ENCODE results near the gene SLX4IP. TPM values are rescaled to one million over a fixed set of nuclear protein-coding genes. Genes with fewer than 3 reads are reported as not detected.

SLX4IP gene
- total RNA-seq, 4 donors from 2014 or later = 1.3 to 3.0 (median 1.9) TPM

DNA sequence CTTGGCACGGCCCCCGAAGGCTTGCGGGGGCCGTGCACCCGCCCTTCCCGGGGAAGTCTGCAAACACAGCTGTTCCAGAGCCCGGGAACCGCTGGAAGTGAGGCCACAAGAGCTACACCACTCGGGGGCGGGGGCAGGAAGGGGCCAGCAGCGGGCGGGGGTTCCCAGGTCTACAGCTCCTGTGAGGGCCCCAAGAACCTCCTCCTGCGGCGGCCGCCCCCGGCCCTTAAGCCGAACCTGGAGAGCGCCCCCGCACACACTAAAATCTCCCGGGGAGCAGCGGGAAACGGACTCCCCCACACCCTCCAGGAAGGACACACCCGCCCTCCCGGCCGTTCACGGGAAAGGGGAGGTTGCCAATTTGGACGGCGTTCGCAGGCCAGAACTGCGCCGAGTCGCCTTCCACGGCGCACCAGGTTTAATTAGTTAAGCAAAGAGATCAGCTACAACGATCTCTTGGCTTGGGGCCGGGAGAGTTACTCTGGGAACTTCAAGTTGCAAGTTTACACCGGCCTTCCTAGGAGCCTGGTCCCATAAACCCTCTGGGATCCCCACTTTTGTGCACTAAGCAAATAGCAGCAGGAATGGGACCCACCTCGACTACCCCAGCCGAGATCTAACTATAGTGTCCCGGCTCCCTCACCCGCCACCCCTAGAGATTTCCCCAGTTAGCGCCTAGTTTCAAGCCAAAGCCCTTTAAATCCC is 237.0 kb downstream of the SLX4IP start:
- H3K36me3 ChIP-seq = peaks cover 0 to 15% of the 10 kb centered on the region in 2 donors
- ATAC-seq = peak; percentile 21
- TF ChIP-seq POLR2AphosphoS5 (IDR thresholded peaks at IDR 0.05) (peak; percentile 48), POLR2A (IDR thresholded peaks at IDR 0.05) (no peak)
- peak overlapping the region; percentile 58 to 89 for H3K4me3 ChIP-seq
- peaks cover 0 to 73% (median 0%) of the 10 kb centered on the region in 3 donors for H3K4me1 ChIP-seq
- H3K9me3 ChIP-seq = no peaks in the 10 kb centered on the region
- WGBS, 2 donors (ENCODE audit: low coverage in 1 of 2) = 0% methylated on average over 1 to 5 of the region's 42 CpGs
- peak overlapping the region; percentile 31 to 99 (median 96) for H3K27ac ChIP-seq
- H3K27me3 ChIP-seq = peaks cover 8% of the 10 kb centered on the region

DNA sequence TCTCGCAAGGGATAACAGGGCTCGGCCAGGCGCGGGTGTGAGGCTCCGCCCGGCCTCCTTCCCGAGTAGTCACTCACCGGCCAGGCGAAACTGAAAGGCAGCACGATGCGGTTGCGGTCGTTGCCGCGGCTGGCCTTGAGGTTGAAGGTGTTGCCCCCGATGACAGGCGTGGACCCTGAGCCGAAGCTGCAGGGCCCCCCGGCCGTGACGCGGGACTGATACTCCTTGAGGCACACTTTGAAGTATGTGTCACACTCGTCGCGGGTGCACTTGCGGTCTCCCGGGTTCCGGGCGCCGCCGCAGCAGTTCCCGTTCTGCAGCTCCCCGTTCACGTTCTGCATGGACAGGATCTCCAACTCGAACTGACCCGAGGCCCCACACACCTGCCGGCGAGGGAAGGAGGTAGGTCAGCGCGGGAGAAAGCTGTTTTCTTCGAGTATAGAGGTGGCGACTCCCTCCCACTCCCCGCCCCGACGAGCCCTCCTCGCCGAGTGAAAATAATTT is 237.6 kb downstream of the SLX4IP start:
- H3K27ac ChIP-seq = peak overlapping the region; percentile 31 to 99 (median 96)
- no peak for ATAC-seq
- no peak for TF ChIP-seq EP300 (IDR thresholded peaks at IDR 0.05)
- TF ChIP-seq POLR2AphosphoS5 (IDR thresholded peaks at IDR 0.05) = no peak
- TF ChIP-seq, protein P1, sequence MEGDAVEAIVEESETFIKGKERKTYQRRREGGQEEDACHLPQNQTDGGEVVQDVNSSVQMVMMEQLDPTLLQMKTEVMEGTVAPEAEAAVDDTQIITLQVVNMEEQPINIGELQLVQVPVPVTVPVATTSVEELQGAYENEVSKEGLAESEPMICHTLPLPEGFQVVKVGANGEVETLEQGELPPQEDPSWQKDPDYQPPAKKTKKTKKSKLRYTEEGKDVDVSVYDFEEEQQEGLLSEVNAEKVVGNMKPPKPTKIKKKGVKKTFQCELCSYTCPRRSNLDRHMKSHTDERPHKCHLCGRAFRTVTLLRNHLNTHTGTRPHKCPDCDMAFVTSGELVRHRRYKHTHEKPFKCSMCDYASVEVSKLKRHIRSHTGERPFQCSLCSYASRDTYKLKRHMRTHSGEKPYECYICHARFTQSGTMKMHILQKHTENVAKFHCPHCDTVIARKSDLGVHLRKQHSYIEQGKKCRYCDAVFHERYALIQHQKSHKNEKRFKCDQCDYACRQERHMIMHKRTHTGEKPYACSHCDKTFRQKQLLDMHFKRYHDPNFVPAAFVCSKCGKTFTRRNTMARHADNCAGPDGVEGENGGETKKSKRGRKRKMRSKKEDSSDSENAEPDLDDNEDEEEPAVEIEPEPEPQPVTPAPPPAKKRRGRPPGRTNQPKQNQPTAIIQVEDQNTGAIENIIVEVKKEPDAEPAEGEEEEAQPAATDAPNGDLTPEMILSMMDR (IDR thresholded peaks at IDR 0.05) = no peak
- peak in 1 of 2 donors; percentile 5 for TF ChIP-seq POLR2A (IDR thresholded peaks at IDR 0.05)
- H3K4me1 ChIP-seq = peaks cover 0 to 67% (median 0%) of the 10 kb centered on the region in 3 donors
- peaks cover 8% of the 10 kb centered on the region for H3K27me3 ChIP-seq
- H3K4me3 ChIP-seq = peak overlapping the region; percentile 58 to 89
- peaks cover 0 to 9% of the 10 kb centered on the region in 2 donors for H3K36me3 ChIP-seq
- no peaks in the 10 kb centered on the region for H3K9me3 ChIP-seq
- 0% methylated on average over 1 of the region's 47 CpGs; no CpG with 5 or more reads in 1 of the 2 donors for WGBS, 2 donors (ENCODE audit: low coverage in 1 of 2)

DNA sequence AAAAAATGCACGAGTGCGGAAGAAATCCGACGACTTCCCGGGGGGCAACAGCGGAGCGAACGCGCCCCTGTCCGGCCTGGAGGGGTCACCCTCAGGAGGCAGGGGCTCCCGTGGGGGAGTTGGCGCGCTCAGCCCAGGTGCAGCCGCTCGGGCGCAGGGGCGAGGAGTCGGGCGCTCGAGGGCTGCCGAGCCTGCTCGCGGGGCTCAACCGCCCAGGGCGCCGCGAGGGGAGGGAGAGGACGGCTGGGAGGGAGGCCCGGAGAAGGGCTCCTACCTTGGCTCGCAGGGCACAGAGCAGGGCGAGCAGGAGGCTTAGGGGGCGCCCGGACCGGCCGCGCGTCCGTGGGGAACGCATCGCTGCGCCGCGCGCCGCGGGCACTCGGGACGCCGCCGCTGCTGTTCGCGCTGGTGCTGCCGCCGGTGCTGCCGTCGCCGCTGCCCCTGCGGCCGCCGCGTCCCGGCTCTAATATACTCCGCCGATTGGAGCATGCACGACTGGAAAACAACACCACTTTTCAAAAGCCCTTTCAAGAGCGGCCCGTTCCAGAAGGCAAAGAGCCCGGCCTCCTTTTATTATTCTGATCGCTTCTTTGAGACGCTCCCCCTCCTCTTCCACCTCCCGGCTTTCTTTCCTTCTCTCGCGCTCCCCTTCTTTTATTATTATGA is 238.2 kb downstream of the SLX4IP start:
- TF ChIP-seq EP300 (IDR thresholded peaks at IDR 0.05) (no peak), POLR2AphosphoS5 (IDR thresholded peaks at IDR 0.05) (no peak), POLR2A (IDR thresholded peaks at IDR 0.05) (no peak)
- TF ChIP-seq, protein P1 (IDR thresholded peaks at IDR 0.05) = no peak
- peak overlapping the region; percentile 58 to 89 for H3K4me3 ChIP-seq
- ATAC-seq = no peak
- WGBS, 2 donors (ENCODE audit: low coverage in 1 of 2) = 0 to 2% methylated on average over 8 to 23 of the region's 73 CpGs
- no peaks in the 10 kb centered on the region for H3K9me3 ChIP-seq
- peaks cover 8% of the 10 kb centered on the region for H3K27me3 ChIP-seq
- peak overlapping the region; percentile 4 to 99 (median 96) for H3K27ac ChIP-seq
- H3K4me1 ChIP-seq = peaks cover 0 to 62% (median 0%) of the 10 kb centered on the region in 3 donors
- peaks cover 0 to 3% of the 10 kb centered on the region in 2 donors for H3K36me3 ChIP-seq

DNA sequence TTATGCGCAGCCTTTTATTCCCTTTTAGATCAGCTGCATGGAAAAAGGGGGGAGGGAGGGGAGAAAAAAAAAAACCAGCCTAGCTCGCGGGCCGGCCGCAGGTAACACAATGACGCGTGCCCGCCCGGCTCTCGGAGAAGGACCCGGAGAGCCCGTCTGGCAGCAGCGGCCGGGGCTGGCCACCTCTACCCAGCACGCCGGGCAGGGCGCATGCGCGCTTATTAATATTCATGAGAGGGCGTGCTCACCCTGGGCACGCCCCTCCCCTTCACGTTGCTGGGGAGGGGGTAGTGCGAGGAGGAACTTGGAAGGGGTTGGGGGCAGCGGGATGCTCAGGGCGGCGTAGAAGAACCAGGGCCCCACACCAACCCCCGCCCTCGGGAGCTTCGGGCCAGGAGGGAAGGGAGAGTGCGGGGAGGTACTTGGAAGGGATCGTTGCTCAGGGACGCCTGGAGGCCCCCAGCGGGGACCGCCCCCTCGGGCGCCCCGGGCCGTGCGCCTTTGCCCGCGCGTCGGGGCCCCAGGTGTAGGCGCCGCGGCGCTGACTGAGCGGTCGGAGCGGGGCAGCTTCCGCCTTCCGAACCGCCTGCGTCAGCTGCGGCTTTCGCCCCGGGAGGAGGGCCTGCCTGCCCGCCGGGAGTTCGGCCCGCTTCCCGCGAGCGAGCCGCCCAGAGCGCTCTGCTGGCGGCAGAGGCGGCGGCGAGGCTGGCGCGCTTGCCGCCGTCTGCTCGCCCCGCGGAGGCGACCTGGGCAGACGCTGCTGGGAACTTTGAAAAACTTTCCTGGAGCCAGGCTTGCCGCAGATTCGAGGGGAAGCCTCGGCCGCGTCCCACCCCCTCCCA is 239.0 kb downstream of the SLX4IP start, which contains the start of gene JAG1:
Gene JAG1, minus strand, starts transcription at position 158 of the 842 bp plus-strand sequence. CDS start 469 bp downstream, outside the sequence.
- peaks cover 0 to 55% (median 0%) of the 10 kb centered on the region in 3 donors for H3K4me1 ChIP-seq
- TF ChIP-seq POLR2AphosphoS5 (IDR thresholded peaks at IDR 0.05) (peak; percentile 97), POLR2A (IDR thresholded peaks at IDR 0.05) (peak; percentile 65 to 68), EP300 (IDR thresholded peaks at IDR 0.05) (no peak)
- TF ChIP-seq, protein P1 (IDR thresholded peaks at IDR 0.05) = no peak

More for the DNA sequence above, 239.0 kb downstream of the SLX4IP start, which contains the start of gene JAG1:
- H3K4me3 ChIP-seq = peak within 1 kb of the TSS; percentile 58 to 89
- peak; percentile 83 for ATAC-seq
- no peaks in the 10 kb centered on the region for H3K36me3 ChIP-seq
- H3K27ac ChIP-seq = peak within 1 kb of the TSS; percentile 80 to 99 (median 96)
- no peaks in the 10 kb centered on the region for H3K9me3 ChIP-seq
- peaks cover 8% of the 10 kb centered on the region for H3K27me3 ChIP-seq
- 0% methylated on average over 1 to 10 of the region's 84 CpGs for WGBS, 2 donors (ENCODE audit: low coverage in 1 of 2)

Data from gastroesophageal sphincter (tissue), 4 donors.